ENCODE data around the gene ADCY9. TPM values are rescaled to one million over a fixed set of nuclear protein-coding genes. Genes with fewer than 3 reads are reported as not detected.
"Not testable (repeated sequence)": the region's sequence is repeated elsewhere in the genome, so short reads cannot be mapped to it uniquely, and the experiment has no call there.

Gene ADCY9
- total and polyA plus RNA-seq, 7 experiments from 2014 or later, result 0.46 to 14.3 (median 4.2) TPM

DNA sequence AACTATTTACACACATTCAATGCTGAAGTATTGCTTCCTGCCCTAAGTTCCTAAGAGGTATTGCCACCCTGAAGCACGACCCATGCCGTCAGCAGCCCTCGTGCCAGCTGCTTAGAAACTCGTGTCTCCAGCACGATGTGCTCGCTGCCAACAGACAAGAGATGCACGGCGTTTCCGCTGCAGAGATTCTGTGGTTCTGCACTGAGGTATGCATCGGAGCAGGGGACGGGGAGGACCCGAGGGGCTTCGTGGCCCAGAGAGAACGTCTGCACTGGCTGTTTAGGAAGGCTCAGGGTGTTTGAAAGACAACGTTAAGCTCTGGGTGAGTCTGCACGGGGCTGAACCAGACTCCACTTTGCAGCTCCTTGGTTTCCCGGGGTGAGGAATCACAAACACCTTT, 153.0 kb downstream of the ADCY9 start:
- H3K4me3 ChIP-seq (ENCODE audit: low read length), result no peak overlapping the region
- no peaks in the 10 kb centered on the region for H3K36me3 ChIP-seq (ENCODE audit: control insufficient read depth in 2 of 3, insufficient read depth in 3 of 3, low read length in 3 of 3)
- no peaks in the 10 kb centered on the region for H3K27me3 ChIP-seq (ENCODE audit: control insufficient read depth in 2 of 2, insufficient read depth in 2 of 2, low read length in 2 of 2)
- DNase-seq (peak in 7 of 9 donors; percentile 61 to 85 (median 75)), ATAC-seq (peak; percentile 70)
- H3K4me1 ChIP-seq (ENCODE audit: control insufficient read depth in 2 of 2, insufficient read depth in 2 of 2, low read length in 2 of 2), result peaks cover 15 to 23% of the 10 kb centered on the region in 2 donors
- peaks cover 0 to 18% (median 11%) of the 10 kb centered on the region in 5 donors for H3K36me3 Mint-ChIP-seq
- peak overlapping the region; percentile 61 for H3K27ac ChIP-seq (ENCODE audit: low read depth, low read length)
- intact Hi-C loops (cut with micrococcal nuclease), result loop anchor here in 1 of 2 donors (2.0 to 10.0 kb wide), 3 partner anchors 24 to 992 kb away; partner anchors contain the start of gene SEC14L5
- H3K27me3 Mint-ChIP-seq, result peaks cover 0 to 6% (median 0%) of the 10 kb centered on the region in 5 donors
- peak overlapping the region; percentile 3 to 79 (median 59) for H3K4me3 Mint-ChIP-seq
- peak overlapping the region; percentile 49 to 99 (median 95) for H3K27ac Mint-ChIP-seq
- ChIA-PET CTCF (interaction anchor here (1.1 kb wide), 1 partner anchor 291 kb away, joined by 5 read pairs; no protein-coding TSS in a partner anchor), POLR2A (interaction anchor here (0.8 kb wide), 1 partner anchor 291 kb away, joined by 3 read pairs; no protein-coding TSS in a partner anchor)
- no peaks in the 10 kb centered on the region for H3K9me3 ChIP-seq (ENCODE audit: control insufficient read depth in 2 of 3, low read length in 3 of 3)
- H3K4me1 Mint-ChIP-seq, result peaks cover 9 to 34% (median 24%) of the 10 kb centered on the region in 7 donors
- peaks cover 0 to 8% (median 0%) of the 10 kb centered on the region in 11 donors for H3K9me3 Mint-ChIP-seq

DNA sequence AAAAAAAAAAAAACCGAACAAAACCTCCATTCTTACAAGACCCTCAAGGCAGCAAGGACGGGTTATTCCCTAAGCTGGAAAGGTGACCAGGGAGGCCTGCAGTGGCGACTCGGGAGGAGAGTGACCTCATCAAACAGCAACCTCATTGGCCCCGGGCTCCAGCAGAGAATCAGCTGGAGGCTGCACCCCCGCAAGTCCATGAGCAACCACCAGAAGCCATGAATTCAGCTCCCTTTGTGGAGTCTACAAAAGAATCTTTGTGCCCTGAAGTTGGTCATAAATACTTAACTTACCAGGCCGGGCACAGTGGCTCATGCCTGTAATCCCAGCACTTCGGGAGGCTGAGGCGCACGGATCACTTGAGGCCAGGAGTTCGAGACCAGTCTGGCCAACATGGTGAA, 154.8 kb downstream of the ADCY9 start:
- Mint-ChIP-seq H3K4me1 (peaks cover 9 to 34% (median 24%) of the 10 kb centered on the region in 7 donors), H3K4me3 (peak overlapping the region in 7 of 10 donors; percentile 2 to 94 (median 74)), H3K36me3 (peaks cover 0 to 13% (median 9%) of the 10 kb centered on the region in 5 donors), H3K27ac (peak overlapping the region in 5 of 9 donors; percentile 66 to 98 (median 95)), H3K9me3 (peaks cover 0 to 7% (median 0%) of the 10 kb centered on the region in 11 donors), H3K27me3 (peaks cover 0 to 15% (median 5%) of the 10 kb centered on the region in 5 donors)
- no peak for DNase-seq
- peaks cover 15 to 23% of the 10 kb centered on the region in 2 donors for H3K4me1 ChIP-seq (ENCODE audit: control insufficient read depth in 2 of 2, insufficient read depth in 2 of 2, low read length in 2 of 2)
- no peak overlapping the region for H3K4me3 ChIP-seq (ENCODE audit: low read length)
- ATAC-seq, result no peak
- intact Hi-C loops (cut with micrococcal nuclease), result loop anchor here in 1 of 2 donors (5.0 to 10.0 kb wide), 2 partner anchors 291 to 993 kb away; partner anchors contain the start of gene SEC14L5
- no peaks in the 10 kb centered on the region for H3K9me3 ChIP-seq (ENCODE audit: control insufficient read depth in 2 of 3, low read length in 3 of 3)
- CTCF ChIA-PET, result interaction anchor here (1.8 kb wide), 1 partner anchor 292 kb away, joined by 3 read pairs; no protein-coding TSS in a partner anchor
- H3K36me3 ChIP-seq (ENCODE audit: control insufficient read depth in 2 of 3, insufficient read depth in 3 of 3, low read length in 3 of 3), result no peaks in the 10 kb centered on the region
- peaks cover 0 to 2% of the 10 kb centered on the region in 2 donors for H3K27me3 ChIP-seq (ENCODE audit: control insufficient read depth in 2 of 2, insufficient read depth in 2 of 2, low read length in 2 of 2)
- no peak overlapping the region for H3K27ac ChIP-seq (ENCODE audit: low read depth, low read length)
- POLR2A ChIA-PET, result interaction anchor here (0.9 kb wide), 1 partner anchor 449 kb away, joined by 6 read pairs; no protein-coding TSS in a partner anchor

- Mint-ChIP-seq H3K27me3 (peaks cover 4 to 24% (median 15%) of the 10 kb centered on the region in 5 donors), H3K4me1 (peaks cover 9 to 34% (median 24%) of the 10 kb centered on the region in 7 donors), H3K4me3 (peak overlapping the region; percentile 69 to 94 (median 89)), H3K27ac (peak overlapping the region in 7 of 9 donors; percentile 66 to 98 (median 94))
- H3K36me3 ChIP-seq (ENCODE audit: control insufficient read depth in 2 of 3, insufficient read depth in 3 of 3, low read length in 3 of 3); H3K9me3 ChIP-seq (ENCODE audit: control insufficient read depth in 2 of 3, low read length in 3 of 3); DNase-seq; H3K27ac ChIP-seq (ENCODE audit: low read depth, low read length); H3K9me3 Mint-ChIP-seq; H3K27me3 ChIP-seq (ENCODE audit: control insufficient read depth in 2 of 2, insufficient read depth in 2 of 2, low read length in 2 of 2); ATAC-seq; POLR2A ChIA-PET; CTCF ChIA-PET; H3K36me3 Mint-ChIP-seq: not testable (repeated sequence)
- Histone ChIP-seq H3K4me3 (ENCODE audit: low read length) (peak overlapping the region; percentile 37), H3K4me1 (ENCODE audit: control insufficient read depth in 2 of 2, insufficient read depth in 2 of 2, low read length in 2 of 2) (peaks cover 15 to 23% of the 10 kb centered on the region in 2 donors)
- intact Hi-C loops (cut with micrococcal nuclease), result loop anchor here in 1 of 2 donors (5.0 to 10.0 kb wide), 2 partner anchors 292 to 995 kb away; partner anchors contain the start of gene SEC14L5
Observed at GRCh38 chr16:3959926-3960590, 156.2 kb downstream of the ADCY9 start.

DNA sequence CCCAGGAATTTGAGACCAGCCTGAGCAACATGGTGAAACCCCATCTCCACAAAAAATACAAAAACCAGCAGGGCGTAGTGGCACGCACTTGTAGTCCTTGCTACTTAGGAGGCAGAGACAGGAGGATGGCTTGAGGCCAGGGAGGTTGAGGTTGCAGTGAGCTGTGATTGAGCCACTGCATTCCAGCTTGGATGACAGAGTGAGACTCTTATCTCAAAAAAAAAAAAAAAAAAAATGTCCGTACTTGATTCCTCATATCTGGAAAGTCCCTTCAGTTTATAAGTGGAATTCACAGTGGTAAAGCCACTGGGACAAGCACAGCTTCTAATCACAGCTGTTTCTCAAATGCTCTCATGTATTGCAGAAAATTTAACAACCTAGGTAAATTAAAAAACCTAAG, 157.1 kb downstream of the ADCY9 start:
- Mint-ChIP-seq H3K27ac (no peak overlapping the region), H3K4me1 (peaks cover 13 to 32% (median 28%) of the 10 kb centered on the region in 7 donors), H3K9me3 (peaks cover 0 to 4% (median 0%) of the 10 kb centered on the region in 11 donors), H3K27me3 (peaks cover 12 to 33% (median 16%) of the 10 kb centered on the region in 5 donors), H3K36me3 (peaks cover 0 to 7% (median 0%) of the 10 kb centered on the region in 5 donors), H3K4me3 (peak overlapping the region in 1 of 10 donors; percentile 41)
- intact Hi-C loops (cut with micrococcal nuclease), result no loop called here
- no peak overlapping the region for H3K4me3 ChIP-seq (ENCODE audit: low read length)
- peaks cover 15 to 23% of the 10 kb centered on the region in 2 donors for H3K4me1 ChIP-seq (ENCODE audit: control insufficient read depth in 2 of 2, insufficient read depth in 2 of 2, low read length in 2 of 2)
- DNase-seq, result no peak
- peaks cover 0 to 2% of the 10 kb centered on the region in 2 donors for H3K27me3 ChIP-seq (ENCODE audit: control insufficient read depth in 2 of 2, insufficient read depth in 2 of 2, low read length in 2 of 2)
- no peaks in the 10 kb centered on the region for H3K9me3 ChIP-seq (ENCODE audit: control insufficient read depth in 2 of 3, low read length in 3 of 3)
- H3K36me3 ChIP-seq (ENCODE audit: control insufficient read depth in 2 of 3, insufficient read depth in 3 of 3, low read length in 3 of 3), result no peaks in the 10 kb centered on the region
- POLR2A ChIA-PET, result no interaction called here
- CTCF ChIA-PET, result no interaction called here
- ATAC-seq, result no peak
- no peak overlapping the region for H3K27ac ChIP-seq (ENCODE audit: low read depth, low read length)

- ATAC-seq, result no peak
- Mint-ChIP-seq H3K4me3 (no peak overlapping the region), H3K4me1 (peaks cover 4 to 17% (median 14%) of the 10 kb centered on the region in 7 donors), H3K36me3 (no peaks in the 10 kb centered on the region), H3K9me3 (peaks cover 0 to 2% (median 0%) of the 10 kb centered on the region in 11 donors), H3K27me3 (peaks cover 15 to 38% (median 20%) of the 10 kb centered on the region in 5 donors), H3K27ac (peak overlapping the region in 3 of 9 donors; percentile 9 to 34 (median 30))
- Histone ChIP-seq H3K9me3 (ENCODE audit: control insufficient read depth in 2 of 3, low read length in 3 of 3) (no peaks in the 10 kb centered on the region), H3K36me3 (ENCODE audit: control insufficient read depth in 2 of 3, insufficient read depth in 3 of 3, low read length in 3 of 3) (no peaks in the 10 kb centered on the region), H3K27ac (ENCODE audit: low read depth, low read length) (no peak overlapping the region), H3K27me3 (ENCODE audit: control insufficient read depth in 2 of 2, insufficient read depth in 2 of 2, low read length in 2 of 2) (peaks cover 0 to 2% of the 10 kb centered on the region in 2 donors), H3K4me3 (ENCODE audit: low read length) (no peak overlapping the region), H3K4me1 (ENCODE audit: control insufficient read depth in 2 of 2, insufficient read depth in 2 of 2, low read length in 2 of 2) (peaks cover 6 to 15% of the 10 kb centered on the region in 2 donors)
- ChIA-PET POLR2A (interaction anchor here (0.6 kb wide), 1 partner anchor 17 kb away, joined by 3 read pairs; no protein-coding TSS in a partner anchor), CTCF (no interaction called here)
- DNase-seq, result no peak
- intact Hi-C loops (cut with micrococcal nuclease), result no loop called here
Observed at GRCh38 chr16:3957344-3957980, 158.8 kb downstream of the ADCY9 start.

- H3K9me3 ChIP-seq (ENCODE audit: control insufficient read depth in 2 of 3, low read length in 3 of 3), result no peaks in the 10 kb centered on the region
- peaks cover 0 to 2% of the 10 kb centered on the region in 2 donors for H3K27me3 ChIP-seq (ENCODE audit: control insufficient read depth in 2 of 2, insufficient read depth in 2 of 2, low read length in 2 of 2)
- Mint-ChIP-seq H3K36me3 (no peaks in the 10 kb centered on the region), H3K27ac (peak overlapping the region in 1 of 9 donors; percentile 41), H3K9me3 (peaks cover 0 to 2% (median 0%) of the 10 kb centered on the region in 11 donors), H3K4me3 (no peak overlapping the region), H3K4me1 (peaks cover 0 to 7% (median 0%) of the 10 kb centered on the region in 7 donors), H3K27me3 (peaks cover 20 to 46% (median 24%) of the 10 kb centered on the region in 5 donors)
- intact Hi-C loops (cut with micrococcal nuclease), result no loop called here
- ChIA-PET POLR2A (no interaction called here), CTCF (no interaction called here)
- H3K4me3 ChIP-seq (ENCODE audit: low read length), result no peak overlapping the region
- ATAC-seq (no peak), DNase-seq (no peak)
- no peaks in the 10 kb centered on the region for H3K36me3 ChIP-seq (ENCODE audit: control insufficient read depth in 2 of 3, insufficient read depth in 3 of 3, low read length in 3 of 3)
- H3K4me1 ChIP-seq (ENCODE audit: control insufficient read depth in 2 of 2, insufficient read depth in 2 of 2, low read length in 2 of 2), result no peaks in the 10 kb centered on the region
- H3K27ac ChIP-seq (ENCODE audit: low read depth, low read length), result no peak overlapping the region
Observed at GRCh38 chr16:3954411-3954921, 161.8 kb downstream of the ADCY9 start.
